ENCODE results near the gene FRMPD1.

Gene FRMPD1

DNA sequence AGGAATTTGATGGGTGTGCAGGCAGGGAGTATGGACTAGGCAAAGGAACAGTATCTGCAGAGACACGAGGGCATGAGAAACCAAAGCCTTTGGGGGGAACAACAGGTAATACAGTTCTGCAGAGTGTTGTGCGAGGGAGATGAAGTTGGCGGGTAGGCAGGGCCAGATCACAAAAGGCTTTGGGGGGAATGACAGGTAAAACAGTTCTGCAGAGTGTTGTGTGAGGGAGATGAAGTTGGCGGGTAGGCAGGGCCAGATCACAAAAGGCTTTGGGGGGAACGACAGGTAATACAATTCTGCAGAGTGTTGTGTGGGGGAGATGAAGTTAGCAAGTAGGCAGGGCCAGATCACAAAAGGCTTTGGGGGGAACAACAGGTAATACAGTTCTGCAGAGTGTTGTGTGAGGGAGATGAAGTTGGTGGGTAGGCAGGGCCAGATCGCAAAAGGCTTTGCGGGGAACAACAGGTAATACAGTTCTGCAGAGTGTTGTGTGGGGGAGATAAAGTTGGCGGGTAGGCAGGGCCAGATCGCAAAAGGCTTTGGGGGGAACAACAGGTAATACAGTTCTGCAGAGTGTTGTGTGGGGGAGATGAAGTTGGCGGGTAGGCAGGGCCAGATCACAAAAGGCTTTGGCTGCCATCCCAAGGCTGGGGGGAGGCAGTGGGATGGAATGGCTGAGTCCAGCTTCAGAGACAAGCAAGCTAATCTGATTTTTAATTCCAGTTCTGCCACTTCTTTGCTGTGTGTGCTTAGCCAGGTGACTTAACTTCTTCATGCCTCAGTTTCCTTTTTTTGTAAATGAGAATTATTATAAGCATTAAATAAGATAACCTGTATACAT is 33.0 kb downstream of the FRMPD1 start:
- DNase-seq: no peak

DNA sequence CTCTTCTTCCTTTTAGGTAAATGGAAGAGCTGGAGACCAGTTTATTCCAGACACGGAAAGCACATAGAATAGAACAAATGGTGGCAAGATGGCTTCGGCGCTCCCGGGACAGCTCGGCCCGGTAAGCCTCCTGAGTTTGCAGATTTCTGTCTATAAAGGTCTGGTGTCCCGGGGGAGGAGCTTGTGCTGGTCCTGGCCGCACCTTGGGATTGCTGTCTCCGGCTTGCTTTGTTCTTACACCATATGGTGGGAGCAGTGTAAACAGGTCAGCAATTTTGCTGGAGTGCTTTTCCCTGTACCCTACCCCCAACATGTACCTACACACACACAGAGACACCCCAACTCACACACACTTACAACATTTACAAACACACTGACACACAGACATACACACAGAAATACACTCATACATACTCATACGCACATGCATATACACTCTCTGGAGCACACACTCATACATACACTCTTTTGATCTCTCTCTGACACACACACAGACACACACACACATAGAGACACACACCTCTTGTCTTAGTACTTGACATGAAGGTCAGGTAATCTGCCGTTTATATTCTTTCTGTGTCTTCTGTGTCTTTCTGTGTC is 42.0 kb downstream of the FRMPD1 start:
- DNase-seq: no peak

DNA sequence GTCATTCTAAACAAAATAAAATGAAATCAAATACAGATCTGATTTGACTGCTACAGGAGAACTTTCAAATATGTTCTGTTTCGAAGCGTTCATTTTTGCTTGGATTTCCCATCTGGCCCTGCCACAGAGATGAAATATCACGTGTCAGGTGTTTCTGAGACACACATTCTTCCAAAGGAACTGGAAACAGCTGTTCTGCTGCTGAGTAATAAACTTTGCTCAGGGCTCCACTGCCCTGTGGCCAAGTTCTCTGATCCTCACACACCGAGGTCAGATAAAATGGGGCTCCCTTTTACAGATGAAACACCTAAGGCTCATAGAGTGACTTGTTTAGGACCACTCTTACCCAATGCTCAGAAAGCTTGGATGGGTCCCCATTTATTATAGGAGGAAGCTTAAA is 42.5 kb downstream of the FRMPD1 start:
- DNase-seq: no peak

DNA sequence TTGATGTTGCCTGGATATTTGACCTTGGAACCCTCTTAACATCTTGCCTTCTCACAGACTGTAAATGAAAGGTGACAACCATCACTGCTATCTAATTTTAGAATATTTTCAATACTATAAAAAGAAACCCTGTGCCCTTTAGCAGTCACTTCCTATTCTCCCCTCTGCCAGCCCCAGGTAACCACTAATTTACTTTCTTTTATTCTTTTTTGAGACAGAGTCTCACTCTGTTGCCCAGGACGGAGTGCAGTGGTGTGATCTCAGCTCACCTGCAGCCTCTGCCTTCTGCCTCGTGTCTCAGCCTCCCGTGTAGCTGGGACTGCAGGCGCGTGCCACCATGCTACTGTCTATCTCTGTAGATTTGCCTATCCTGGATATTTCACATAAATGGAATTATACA is 43.6 kb downstream of the FRMPD1 start:
- DNase-seq: no peak

DNA sequence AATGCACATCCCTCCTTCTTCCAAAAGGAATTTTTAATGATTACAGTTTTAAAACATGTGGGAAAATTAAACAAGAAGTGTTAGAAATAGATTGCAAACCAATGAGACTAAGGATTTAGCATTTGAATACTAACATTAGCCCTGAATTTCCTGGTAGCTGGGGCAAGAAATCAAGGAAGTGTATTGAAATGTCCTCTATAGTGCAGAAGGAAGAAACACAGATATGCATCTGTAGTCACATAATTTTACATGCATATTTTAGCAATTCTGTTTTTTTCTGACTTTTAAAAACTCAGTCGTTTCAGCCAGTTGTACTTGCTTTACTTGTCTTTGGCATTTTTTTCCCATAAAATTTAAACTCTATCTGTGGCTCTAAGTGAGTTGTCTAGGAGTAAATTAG is 45.8 kb downstream of the FRMPD1 start:
- DNase-seq: no peak

DNA sequence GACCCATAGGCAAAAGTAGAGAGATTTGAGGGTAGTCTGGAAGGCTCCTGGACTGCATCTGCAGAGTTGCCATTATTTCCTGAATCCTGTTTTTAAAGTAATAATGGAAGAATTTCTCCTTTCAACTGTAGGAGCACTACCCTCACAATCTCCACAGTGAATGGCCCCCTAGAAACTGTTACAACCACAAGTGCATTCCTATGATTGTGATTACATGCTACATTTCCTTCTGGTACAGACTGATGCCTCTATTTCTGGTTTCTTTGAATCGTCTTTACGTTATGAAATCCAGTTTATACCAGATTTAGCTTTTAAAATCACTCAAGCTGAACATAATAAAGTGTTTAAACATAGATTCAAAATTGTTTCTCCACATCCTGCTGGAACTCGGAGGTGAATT is 49.4 kb downstream of the FRMPD1 start:
- DNase-seq: no peak

DNA sequence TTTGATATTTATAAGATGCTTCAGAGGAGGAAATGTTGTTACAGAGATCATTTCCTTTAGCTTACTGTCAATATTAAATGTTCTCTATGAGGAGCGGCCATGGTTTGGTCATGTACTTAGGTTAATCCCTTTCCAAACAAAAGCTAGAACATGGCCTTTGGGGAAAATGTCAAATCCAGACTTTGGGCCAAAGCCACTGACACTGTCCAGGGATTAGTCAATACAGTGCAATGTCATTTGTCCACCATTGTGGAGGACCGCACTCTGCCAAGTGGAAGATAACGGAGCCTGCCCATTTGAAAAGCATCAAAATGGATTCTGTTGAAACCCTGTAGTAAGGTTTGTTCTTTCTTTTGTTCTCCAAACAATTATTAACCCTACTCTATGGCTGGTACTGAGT is 50.1 kb downstream of the FRMPD1 start:
- DNase-seq: no peak

DNA sequence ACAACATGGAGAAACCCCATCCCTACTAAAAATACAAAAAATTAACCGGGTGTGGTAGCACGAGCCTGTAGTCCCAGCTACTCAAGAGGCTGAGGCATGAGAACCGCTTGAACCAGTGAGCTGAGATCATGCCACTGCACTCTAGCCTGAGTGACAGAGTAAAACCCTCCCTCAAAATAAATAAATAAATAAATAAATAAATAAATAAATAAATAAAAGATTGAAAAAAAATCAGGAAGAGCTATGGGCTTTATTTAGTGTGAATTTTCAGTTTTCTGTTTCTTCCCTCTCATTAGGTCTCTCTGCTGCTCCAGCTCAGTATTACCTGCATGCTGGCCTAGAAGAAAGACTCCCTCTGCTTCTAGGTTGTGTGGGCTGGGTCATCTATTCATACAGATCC is 55.0 kb downstream of the FRMPD1 start:
- no peak for DNase-seq

DNA sequence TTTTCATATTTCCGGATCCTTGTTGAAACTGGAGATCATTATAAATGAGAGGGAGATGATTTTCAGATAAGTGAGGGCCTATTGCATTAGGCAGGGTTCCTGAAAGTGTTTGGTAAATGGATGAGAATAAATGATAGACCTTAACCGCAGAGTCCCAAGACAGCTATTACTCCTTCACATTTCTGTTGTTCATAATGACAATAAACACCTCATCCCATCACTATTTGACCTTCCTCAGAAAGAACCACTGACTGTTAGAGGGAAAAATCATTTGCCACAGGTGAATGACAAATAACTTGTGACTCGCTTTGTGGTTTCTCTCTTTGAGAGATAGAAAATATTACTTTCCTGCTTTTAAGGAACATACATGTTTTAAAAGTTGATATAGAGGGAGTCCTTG is 55.5 kb downstream of the FRMPD1 start:
- no peak for DNase-seq

DNA sequence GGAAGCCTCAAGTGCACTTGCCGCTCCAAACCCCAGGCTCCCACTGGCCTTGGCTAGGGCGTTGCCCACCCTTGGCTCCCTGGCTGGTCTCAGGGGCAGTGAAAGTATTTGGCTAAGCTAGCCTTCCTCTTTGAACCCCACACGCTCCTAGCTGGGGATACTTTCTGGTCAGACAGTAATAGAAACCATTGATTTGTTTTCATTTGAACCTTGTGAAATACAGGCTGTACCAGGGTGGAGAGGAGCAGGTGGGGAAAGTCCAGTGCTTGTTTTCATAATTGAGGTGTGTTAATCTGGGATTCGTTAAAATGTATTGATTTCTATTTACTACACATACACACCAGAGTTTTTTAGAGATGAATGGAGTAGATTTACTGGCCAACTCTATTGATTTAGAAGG is 57.0 kb downstream of the FRMPD1 start:
- no peak for DNase-seq

DNA sequence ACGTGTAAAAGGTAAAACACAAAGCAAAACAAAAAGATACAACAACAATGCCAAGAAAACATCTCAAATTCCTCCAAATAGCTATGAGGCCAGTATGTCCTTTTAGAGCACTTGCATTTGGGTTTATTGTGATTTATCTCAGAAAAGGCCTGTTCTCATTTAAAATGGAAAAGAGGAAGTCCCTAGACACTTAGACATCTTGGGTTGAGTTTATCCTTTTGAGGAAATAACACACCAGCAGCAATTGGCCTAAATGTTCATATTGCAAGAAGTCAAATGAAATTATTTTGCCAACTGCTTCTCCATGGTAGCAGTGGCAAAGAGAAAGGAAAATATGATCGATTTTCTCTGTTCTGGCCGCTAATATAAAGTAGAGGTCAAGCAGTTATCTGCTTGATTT is 59.3 kb downstream of the FRMPD1 start:
- DNase-seq: no peak

DNA sequence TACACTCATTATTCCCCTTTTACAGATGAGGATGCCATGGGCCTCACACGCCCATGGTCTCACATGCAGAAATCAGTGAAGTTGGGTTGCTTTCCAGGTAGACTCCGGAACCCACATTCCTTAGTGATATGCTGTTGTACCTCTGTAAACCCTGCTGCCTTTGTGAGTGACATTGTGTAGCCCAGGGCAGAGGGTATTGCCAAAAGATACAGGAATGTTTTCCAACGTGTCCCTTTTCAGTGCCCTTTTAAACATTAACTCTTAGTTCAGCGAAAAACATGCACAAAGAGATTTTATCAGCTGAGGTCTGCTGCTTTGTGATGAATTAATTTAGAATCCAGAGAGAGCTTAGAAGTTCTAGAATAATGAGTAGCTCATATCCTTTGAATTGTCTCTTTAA is 64.5 kb downstream of the FRMPD1 start:
- DNase-seq: no peak

DNA sequence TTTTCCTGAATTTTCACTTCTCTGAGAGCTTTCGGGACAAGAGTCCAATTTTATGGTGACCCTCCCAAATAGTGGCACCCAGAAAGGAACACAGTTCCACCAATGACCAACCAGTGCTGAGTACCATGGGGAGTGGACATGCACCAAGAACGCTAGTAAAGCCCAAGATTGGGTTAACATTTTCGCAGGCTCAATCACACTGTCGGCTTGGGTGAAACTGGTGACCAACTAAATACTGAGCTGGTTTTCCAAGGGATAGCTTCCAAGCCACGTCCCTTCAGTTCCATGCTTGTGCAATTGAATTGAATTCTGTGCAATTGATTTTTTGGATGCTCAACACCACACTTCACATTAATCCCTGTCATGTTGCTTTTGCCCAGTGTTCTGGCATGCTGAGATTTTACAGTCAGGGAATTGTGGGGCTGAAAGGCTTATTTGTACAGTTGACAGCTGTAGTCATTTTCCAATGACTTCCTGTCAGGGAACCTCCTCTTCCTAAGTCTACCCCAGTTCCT is 65.3 kb downstream of the FRMPD1 start:
- DNase-seq: no peak

DNA sequence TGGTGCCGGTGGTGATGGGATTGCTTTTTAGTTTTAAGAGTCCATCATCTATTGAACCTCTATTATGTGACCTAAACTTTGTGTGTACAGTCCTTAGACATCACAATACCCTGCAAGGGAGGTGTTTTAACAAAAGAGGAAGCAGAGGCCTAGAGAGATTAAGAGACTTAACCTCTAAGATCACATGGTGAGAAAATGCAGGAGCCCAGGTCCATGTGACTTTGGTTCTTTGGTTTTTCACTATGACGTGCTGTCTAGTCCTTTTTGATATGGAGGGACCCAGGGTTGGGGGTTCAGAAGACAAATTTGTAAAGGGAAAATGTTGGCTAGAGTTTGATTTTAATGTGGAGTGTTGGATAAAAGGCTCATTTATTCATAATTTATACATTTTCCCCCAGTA is 68.8 kb downstream of the FRMPD1 start:
- DNase-seq: no peak

DNA sequence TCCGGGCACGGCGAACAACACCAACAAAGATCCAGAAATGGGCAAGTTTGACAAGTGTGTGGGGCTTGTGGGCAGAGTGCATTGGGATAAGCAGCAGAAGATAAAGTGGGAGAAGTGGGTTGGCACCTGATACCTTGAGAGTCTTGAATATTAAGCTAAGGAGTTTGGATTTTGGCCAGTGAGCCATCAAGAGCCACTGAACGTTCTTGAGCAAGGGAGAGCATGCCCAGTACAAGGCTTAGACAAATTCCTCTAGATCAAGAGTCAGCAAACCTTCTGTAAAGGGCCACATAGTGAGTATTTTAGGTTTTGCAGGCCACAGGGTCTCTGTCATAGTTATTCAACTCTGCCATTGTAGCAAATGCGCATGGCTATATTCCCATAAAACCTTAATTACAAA is 76.3 kb downstream of the FRMPD1 start:
- DNase-seq: no peak

DNA sequence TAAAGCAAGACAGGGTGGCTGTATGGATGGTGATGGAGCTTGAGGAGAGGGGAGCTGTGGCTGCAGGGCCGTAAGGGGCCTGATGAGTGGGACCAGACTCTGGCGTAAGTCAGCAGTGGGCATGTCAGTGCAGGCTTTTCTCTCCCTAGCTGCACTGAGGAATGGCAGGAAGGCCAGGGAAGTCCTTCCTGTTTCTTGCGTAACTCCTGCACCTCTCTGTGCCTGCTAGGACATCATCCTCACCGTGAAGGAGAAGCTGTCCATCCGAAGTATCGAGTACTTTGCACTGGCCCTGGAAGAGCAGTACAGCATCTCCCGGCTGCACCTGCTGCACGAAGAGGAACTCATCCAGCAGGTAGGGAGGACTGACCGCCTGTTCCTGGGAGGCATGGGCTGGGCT is 78.7 kb downstream of the FRMPD1 start:
- no peak for DNase-seq

DNA sequence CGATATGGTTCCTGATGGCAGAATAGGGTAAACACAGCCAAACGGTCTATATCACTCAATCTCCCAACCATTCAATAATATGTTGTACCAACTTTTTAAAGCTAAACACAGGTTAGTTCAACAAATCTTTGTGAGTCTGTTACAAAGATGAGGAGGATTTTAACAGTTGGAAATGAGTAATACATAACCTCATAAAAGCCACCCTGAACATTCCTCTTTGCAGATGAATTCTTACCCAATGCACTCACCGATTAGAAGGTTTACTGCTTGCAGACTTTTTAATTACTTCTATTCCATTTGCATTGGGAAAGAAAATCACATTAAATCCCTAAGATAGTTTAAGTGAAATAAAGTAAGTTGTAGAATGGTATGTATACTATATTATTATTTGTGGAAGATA is 79.5 kb downstream of the FRMPD1 start:
- DNase-seq: no peak

DNA sequence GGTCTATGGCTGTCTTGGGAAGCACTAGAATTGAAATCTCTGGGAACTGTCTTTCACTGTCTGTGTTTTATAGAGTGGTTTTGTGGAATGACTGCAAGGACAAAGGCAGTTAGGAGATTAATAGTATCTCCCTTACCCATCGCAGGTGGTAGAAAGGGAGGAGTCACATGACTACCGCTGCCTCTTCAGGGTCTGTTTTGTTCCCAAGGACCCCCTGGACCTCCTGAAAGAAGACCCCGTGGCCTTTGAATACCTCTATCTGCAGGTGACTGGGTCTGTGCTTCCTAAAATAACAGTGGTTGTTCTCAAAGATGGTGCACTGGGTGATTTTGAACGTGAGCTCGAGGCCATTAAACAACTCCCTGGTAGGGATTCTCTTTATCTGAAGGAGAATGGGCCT is 80.1 kb downstream of the FRMPD1 start:
- DNase-seq: no peak

DNA sequence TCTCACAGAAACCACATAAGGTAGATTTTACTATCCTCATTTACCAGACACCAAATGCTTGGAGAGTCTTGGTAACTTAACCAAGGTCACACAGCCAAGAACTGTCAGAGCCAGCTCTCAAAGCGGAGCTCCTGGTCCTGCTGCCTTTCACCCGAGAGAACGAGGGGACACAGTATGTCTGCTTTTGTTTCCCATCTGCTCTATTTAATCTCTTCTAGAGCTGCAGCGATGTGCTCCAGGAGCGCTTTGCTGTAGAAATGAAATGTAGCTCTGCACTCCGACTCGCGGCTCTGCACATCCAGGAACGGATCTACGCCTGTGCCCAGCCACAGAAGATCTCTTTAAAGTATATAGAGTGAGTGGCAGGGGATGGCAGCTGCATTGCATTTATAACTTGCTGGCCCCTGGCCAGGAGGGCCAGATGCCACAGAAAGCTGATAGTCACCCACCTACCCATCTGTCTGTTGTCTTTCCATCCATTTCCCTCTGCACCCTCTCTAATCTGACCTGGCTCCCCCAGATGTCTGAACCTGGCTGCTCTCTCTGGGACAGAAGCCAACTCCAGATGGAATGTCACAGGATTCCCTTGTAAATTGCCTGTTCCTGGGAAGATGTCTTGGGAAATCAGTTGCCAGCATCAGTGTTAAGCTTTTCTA is 81.5 kb downstream of the FRMPD1 start:
- no peak for DNase-seq

DNA sequence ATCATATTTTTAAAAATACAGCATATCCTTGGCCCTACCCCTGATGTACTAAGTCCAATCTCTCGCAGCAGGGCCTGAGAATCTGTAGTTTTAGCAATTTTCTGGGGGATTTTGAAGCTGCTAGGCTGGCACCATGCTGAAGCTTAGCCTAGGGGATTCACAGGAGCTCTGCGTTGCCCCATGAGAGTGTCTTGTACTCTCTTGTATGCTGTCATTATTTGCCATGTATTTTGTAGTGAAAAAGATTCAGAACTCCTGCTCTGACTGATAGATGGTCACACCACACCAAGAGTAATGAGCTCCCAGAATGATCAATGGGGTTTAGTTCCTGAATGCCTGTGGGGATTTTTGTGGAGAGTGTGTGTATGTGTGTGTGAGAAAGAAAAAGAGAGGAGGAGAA is 82.2 kb downstream of the FRMPD1 start:
- no peak for DNase-seq

DNA sequence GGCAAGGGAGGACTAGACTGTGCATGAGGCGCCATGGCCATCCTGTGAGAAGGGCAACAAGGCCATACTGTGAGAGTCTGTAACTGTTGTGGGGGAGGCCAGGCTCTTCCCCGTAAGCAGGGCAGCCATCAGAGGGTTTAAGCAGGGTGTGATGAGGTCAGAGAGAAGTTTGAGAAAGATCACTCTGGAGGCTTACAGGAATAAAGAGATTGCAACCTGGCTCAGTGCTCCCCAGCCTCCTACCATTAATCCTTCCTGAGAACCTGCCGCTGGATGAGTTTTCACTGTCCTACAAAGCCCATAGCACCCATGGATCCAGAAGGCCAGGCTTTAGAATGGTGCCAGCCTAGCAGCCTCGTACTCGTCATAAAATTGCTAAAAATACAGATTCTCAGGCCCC is 88.5 kb downstream of the FRMPD1 start:
- DNase-seq: no peak

DNA sequence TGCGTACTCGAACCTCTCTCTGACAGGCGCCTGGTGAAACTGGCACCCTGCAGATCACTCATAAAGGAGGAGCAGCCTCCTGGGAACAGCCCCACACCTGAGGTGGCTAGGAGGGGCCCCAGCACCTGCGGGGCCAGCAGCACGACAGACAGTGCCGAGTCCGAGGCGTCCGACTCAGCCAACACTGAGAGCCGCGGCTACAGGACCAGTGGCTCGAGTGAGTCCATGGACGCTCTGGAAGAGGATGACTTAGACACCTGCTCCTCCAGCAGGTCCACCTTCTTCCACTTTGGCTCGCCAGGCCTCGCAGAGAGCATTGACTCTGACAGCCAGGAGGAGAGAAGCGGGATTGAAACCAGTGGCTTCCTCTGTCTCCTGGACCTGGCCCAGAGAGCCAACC is 89.4 kb downstream of the FRMPD1 start:
- DNase-seq: no peak

DNA sequence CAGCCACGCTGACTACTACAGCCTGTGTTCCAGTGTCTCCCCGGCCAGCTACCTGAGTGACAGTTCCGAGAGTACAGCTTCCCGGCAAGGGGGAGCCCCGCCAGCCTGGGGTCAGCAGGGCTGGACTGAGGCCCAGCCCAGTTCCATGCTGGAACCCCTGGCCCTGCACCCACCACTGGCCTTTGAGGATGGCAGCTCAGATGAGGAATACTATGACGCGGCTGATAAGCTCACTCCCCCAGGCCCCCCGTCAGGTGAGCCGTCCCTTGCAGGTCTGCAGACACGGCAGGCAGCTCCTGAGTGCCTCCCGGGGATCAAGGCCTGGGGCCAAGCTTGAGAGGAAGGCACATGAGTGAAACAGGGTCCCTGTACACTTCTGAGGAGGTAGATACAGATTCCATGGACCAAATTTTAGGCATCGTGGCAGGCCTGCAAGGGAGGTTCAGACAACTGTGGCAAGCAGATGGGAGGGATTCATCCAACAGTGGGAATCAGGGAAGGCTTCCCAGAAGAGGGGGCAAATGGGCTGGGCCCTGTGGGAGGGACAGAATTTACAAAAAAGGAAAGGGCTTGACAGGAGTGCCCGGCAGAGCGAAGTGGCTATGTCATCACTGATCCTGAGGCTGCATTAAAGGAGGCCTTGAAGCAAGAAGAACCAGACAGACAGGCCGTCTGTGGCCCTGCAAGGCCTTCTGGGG is 90.0 kb downstream of the FRMPD1 start:
- DNase-seq: no peak

DNA sequence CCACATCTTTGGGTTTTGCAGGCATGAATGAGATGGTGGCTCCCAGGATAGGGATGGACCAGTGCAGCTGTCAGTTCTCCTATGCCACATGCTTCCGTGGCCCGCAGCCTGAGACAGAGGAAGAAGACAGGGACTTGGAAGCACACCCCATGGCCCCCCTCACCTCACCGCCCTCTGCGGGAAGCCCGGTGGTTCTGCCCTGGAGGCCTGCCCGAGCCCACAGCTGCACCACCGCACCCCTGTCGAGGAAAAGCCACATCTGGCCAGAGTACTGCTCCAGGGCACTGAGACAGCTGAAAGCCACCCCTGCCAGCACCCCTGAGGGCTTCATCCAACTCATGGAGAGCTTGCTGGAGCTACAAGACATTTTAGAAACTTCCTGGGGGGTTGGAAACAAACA is 95.2 kb downstream of the FRMPD1 start:
- no peak for DNase-seq
